DMS53 (cell line): ENCODE measurements around the gene TMEM220.

Source experiments
- DNase-seq: peaks from one replicate; lab custom pipeline; 2025; lab: John Stamatoyannopoulos, UW

The TMEM220 gene

GRCh38 chr17:10664571-10664970, 65.3 kb downstream of the TMEM220 start:
- no peak for DNase-seq
